ENCODE results near the gene ADAMTS7. TPM values are rescaled to one million over a fixed set of nuclear protein-coding genes. Genes with fewer than 3 reads are reported as not detected.
A peak's percentile ranks its signal among the peaks of the same experiment; 100 is the strongest.
"Not testable (repeated sequence)": the region's sequence is repeated elsewhere in the genome, so short reads cannot be mapped to it uniquely, and the experiment has no call there.

Gene ADAMTS7
- total and polyA plus RNA-seq, 4 donors, result 4.9 to 20.4 (median 10.6) TPM

DNA sequence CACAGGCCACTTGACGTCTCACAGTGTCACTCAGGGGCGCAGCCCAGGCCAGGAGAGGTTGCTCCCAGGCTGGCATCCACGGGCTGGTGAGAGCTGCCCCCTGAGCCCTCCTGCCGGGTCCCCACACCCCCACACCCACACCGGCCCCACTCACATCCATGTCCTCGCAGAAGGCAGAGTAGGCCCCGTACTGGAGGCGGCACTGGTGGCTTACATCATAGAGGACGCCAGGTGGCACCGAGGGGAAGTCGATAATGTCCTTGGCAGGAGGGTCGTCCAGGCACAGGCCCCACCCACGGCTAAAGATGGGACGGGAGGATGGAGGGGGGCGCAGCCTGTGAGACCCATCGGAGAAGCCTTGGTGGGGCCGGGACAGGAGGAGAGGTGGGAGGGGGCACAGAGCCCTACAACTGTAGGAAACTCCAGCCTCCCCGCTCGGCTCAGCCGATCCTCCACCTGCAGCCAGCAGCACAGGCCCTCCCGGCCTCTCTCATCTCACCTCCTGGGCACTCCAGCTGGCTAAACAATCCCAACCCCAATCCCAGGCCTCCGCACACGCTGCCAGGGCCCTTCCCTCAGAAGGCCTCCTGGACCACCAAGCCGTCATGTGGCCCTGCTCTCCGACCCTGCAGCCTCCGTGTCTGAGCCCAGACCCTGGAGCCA, 33.8 kb downstream of the ADAMTS7 start:
- not testable (repeated sequence) for H3K27ac ChIP-seq (ENCODE audit: low read depth, low read length); H3K4me3 ChIP-seq (ENCODE audit: low read depth, low read length); H3K4me1 ChIP-seq (ENCODE audit: control insufficient read depth, insufficient read depth, low read length); H3K9me3 ChIP-seq (ENCODE audit: control insufficient read depth, insufficient read depth, low read length); DNase-seq (ENCODE audit: low read depth in 4 of 6, low spot score in 6 of 6); H3K27me3 ChIP-seq (ENCODE audit: control insufficient read depth, insufficient read depth, low read length)
- H3K36me3 ChIP-seq (ENCODE audit: control insufficient read depth, insufficient read depth, low read length), result peaks cover 33% of the 10 kb centered on the region
- WGBS (ENCODE audit: insufficient coverage), result 70% methylated on average over 16 of the region's 26 CpGs

DNA sequence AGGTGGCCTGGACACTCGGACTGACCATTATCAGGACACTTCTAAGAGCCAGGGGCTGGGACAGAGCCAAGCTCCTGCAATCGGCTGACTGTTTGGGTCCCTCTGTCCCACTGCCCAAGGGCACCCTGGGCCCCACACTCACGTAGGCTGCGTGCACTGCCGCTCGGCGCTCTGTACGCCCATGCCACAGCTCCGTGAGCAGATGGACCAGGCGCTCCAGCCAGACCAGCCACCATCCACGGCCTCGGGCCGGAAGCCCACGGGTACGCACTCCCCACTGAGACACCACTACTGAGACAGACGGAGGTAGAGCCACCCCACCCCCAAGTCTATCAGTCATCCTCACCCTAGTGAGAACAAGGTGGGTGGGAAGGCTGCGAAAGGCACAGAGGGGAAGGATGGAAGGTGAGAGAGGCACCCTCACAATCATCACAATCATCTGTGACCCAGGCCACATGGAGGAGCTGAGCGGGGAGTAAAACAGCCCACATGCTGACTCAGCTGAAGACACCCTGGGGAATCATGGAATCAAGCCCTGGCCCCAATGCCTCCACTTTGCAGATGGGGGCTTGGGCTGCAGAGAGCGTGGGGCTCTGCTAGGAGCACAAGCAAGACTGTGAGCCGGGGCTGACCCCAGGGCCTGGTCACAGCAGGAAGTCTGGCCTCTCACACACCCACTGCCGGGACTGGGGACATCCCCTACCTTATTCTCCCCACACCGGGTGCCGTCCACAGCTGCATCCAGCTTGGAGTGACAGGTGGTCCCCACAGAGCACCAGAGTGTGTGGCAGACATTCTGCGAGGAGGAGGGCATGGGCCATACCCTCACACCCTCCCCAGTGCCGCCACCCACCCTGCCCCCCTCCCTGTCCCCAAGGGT, 35.0 kb downstream of the ADAMTS7 start:
- WGBS (ENCODE audit: insufficient coverage), result 90% methylated on average over 7 of the region's 25 CpGs
- not testable (repeated sequence) for H3K9me3 ChIP-seq (ENCODE audit: control insufficient read depth, insufficient read depth, low read length); DNase-seq (ENCODE audit: low read depth in 4 of 6, low spot score in 6 of 6); H3K27ac ChIP-seq (ENCODE audit: low read depth, low read length); H3K27me3 ChIP-seq (ENCODE audit: control insufficient read depth, insufficient read depth, low read length); H3K4me1 ChIP-seq (ENCODE audit: control insufficient read depth, insufficient read depth, low read length); H3K4me3 ChIP-seq (ENCODE audit: low read depth, low read length)
- peaks cover 35% of the 10 kb centered on the region for H3K36me3 ChIP-seq (ENCODE audit: control insufficient read depth, insufficient read depth, low read length)

DNA sequence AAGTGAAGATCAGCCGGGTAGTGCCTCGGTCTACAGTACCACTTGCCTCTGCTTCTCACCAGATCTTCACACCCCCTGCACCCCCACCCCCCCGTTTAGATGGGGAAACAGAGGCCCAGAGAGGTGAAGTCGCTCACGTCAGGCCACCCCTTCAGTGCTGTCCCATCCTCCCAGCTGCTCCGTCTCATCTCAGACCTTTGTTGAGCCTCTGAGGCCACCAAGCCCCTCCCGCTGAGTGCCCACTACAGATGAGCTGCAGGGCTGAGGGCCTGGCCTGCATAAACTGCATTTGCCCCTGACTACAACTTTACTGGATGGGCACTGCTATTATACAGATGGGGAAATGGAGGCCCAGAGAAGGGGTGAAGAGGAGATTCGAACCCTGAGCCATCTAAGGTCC, 35.8 kb downstream of the ADAMTS7 start:
- 95% methylated on average over 3 of the region's 8 CpGs for WGBS (ENCODE audit: insufficient coverage)
- no peak for DNase-seq (ENCODE audit: low read depth in 4 of 6, low spot score in 6 of 6)
- Histone ChIP-seq H3K36me3 (ENCODE audit: control insufficient read depth, insufficient read depth, low read length) (peaks cover 41% of the 10 kb centered on the region), H3K4me1 (ENCODE audit: control insufficient read depth, insufficient read depth, low read length) (peaks cover 9% of the 10 kb centered on the region), H3K27ac (ENCODE audit: low read depth, low read length) (no peak overlapping the region), H3K27me3 (ENCODE audit: control insufficient read depth, insufficient read depth, low read length) (no peaks in the 10 kb centered on the region), H3K9me3 (ENCODE audit: control insufficient read depth, insufficient read depth, low read length) (no peaks in the 10 kb centered on the region), H3K4me3 (ENCODE audit: low read depth, low read length) (no peak overlapping the region)

DNA sequence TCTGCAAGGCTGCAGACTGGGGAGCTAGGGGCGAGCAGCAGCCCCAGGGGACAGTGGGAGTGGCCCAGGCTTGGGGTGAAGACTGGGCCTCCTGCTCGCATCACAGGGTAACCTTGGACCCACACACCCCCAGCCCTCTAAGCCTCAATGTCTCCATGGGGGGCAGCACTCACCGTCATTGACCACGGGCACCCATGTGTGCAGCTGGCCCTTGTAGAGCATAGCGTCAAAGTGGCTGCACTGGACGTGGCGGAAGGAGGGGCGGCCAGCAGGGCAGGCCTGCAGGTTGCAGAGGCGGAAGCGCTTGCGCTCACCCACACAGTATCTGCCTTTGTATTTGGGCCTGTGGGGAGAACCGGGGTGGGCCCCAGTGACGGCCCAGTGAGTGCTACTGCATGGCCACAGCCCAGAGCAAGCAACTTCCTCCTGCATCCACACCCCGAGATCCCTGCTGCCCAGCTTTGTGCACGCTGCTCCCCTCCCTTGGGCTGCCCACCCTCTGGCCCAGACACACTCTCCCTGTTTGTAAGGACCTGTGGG, 36.7 kb downstream of the ADAMTS7 start:
- not testable (repeated sequence) for H3K4me1 ChIP-seq (ENCODE audit: control insufficient read depth, insufficient read depth, low read length); H3K9me3 ChIP-seq (ENCODE audit: control insufficient read depth, insufficient read depth, low read length); H3K27me3 ChIP-seq (ENCODE audit: control insufficient read depth, insufficient read depth, low read length); H3K4me3 ChIP-seq (ENCODE audit: low read depth, low read length); H3K27ac ChIP-seq (ENCODE audit: low read depth, low read length); DNase-seq (ENCODE audit: low read depth in 4 of 6, low spot score in 6 of 6)
- 80% methylated on average over 10 of the region's 15 CpGs for WGBS (ENCODE audit: insufficient coverage)
- H3K36me3 ChIP-seq (ENCODE audit: control insufficient read depth, insufficient read depth, low read length), result peaks cover 41% of the 10 kb centered on the region

DNA sequence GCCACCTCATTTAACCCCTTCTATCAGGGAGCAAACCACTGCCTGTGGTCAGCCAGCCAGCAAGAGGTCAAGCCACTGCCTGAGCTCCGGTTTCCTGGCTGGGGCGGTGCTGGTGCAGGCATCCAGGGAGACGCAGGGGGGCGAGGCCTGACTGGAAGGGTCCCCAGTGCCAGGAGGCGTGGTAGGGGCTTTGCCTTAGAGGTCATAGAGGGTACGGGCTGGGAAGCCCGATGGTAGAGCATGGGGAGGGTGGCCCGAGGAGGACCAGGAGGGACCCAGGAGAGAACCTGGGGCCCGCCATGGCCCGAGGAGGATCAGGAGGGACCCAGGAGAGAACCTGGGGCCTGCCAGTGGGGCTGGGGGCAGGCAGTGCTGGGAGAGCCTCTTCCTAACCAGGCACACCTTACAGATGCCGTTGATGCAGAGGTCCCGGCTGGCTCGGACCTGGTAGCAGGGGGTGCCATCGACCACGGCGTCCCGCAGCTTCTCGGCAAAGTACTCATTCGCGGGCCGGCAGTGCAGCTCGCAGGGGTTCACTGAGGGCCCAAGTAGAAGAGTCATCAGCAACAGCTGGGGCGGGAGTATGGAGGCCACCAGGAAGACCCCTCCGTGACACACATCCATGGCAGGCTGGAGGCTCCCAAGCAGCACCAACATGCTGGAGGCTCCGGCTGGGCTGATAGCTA, 37.4 kb downstream of the ADAMTS7 start:
- 94% methylated on average over 22 of the region's 25 CpGs for WGBS (ENCODE audit: insufficient coverage)
- H3K4me1 ChIP-seq (ENCODE audit: control insufficient read depth, insufficient read depth, low read length), result not testable (repeated sequence)

DNA sequence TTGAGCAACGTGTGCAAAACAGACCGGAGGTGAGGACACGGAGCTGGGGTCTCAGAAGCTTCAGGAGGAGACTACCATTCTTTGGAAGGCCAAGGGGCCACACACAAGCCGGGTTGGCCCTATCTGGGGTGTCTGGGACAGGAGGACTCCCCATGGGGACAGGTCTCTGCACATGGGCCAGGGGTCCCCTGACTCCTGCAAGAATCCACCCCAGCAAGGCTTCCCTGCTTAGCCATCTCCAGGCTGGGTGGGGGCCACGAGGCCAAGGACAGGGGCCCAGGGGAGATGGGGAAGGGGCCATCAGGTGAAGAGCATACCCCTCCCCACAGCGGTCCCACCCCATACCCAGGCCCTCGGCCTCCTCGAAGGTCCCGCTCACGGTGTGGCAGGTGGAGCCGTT, 38.5 kb downstream of the ADAMTS7 start:
- Histone ChIP-seq H3K27me3 (ENCODE audit: control insufficient read depth, insufficient read depth, low read length) (no peaks in the 10 kb centered on the region), H3K9me3 (ENCODE audit: control insufficient read depth, insufficient read depth, low read length) (no peaks in the 10 kb centered on the region), H3K4me3 (ENCODE audit: low read depth, low read length) (no peak overlapping the region), H3K27ac (ENCODE audit: low read depth, low read length) (no peak overlapping the region), H3K36me3 (ENCODE audit: control insufficient read depth, insufficient read depth, low read length) (peaks cover 33% of the 10 kb centered on the region), H3K4me1 (ENCODE audit: control insufficient read depth, insufficient read depth, low read length) (peaks cover 3% of the 10 kb centered on the region)
- DNase-seq (ENCODE audit: low read depth in 4 of 6, low spot score in 6 of 6), result no peak
- 88% methylated on average over 4 of the region's 11 CpGs for WGBS (ENCODE audit: insufficient coverage)

More for the DNA sequence above, 37.4 kb downstream of the ADAMTS7 start:
- not testable (repeated sequence) for H3K9me3 ChIP-seq (ENCODE audit: control insufficient read depth, insufficient read depth, low read length); H3K27ac ChIP-seq (ENCODE audit: low read depth, low read length); DNase-seq (ENCODE audit: low read depth in 4 of 6, low spot score in 6 of 6); H3K4me3 ChIP-seq (ENCODE audit: low read depth, low read length); H3K27me3 ChIP-seq (ENCODE audit: control insufficient read depth, insufficient read depth, low read length)
- peaks cover 41% of the 10 kb centered on the region for H3K36me3 ChIP-seq (ENCODE audit: control insufficient read depth, insufficient read depth, low read length)

DNA sequence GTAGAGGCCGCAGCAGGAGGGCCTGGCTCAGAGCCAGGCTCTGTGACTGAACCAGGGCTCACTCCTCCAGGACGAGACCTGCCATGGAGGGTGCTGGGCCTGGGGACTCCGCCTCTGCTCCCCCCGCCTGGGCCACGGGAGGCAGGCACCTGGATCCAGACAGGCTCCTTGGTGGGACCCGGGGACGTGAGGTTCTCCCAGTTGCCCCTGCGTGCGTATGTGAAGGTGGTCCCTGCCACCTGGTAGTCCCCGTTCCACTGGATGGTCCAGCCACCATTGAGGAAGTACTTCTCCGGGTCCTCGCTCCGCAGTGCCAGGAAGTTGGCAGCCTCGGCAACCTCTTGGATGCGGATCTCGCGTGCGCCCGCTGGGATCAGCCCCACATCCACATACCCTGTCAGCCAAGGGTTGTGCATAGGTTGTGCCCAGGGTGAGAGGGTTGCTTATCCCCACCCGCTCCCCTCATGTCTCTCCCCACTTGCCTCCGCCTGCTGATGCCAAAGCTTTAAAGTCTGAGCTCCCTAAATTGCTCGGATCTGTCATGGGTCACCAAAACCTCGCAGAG, 39.7 kb downstream of the ADAMTS7 start:
- H3K4me3 ChIP-seq (ENCODE audit: low read depth, low read length); H3K27ac ChIP-seq (ENCODE audit: low read depth, low read length); DNase-seq (ENCODE audit: low read depth in 4 of 6, low spot score in 6 of 6); H3K27me3 ChIP-seq (ENCODE audit: control insufficient read depth, insufficient read depth, low read length); H3K4me1 ChIP-seq (ENCODE audit: control insufficient read depth, insufficient read depth, low read length); H3K9me3 ChIP-seq (ENCODE audit: control insufficient read depth, insufficient read depth, low read length): not testable (repeated sequence)
- WGBS (ENCODE audit: insufficient coverage), result 94% methylated on average over 16 of the region's 23 CpGs
- H3K36me3 ChIP-seq (ENCODE audit: control insufficient read depth, insufficient read depth, low read length), result peaks cover 31% of the 10 kb centered on the region

DNA sequence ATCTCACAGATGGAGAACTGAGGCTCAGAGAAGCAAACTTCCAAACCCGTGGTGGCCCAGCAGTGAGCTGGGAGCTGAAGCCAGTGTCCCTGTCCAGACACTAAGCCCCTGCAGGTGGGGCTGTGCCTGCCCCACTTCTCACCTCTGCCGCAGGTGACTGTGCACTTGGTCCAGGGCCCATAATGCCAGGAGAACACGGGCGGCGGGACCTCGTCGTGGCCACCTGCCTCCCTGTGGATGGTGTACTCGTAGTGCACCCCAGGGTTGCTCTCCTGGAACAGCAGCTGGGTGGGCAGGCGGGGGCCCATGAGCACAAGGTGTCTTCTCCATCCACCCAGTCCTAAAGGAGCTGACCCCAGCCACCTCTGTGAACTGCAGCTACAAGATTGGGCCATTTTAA, 40.2 kb downstream of the ADAMTS7 start:
- not testable (repeated sequence) for H3K9me3 ChIP-seq (ENCODE audit: control insufficient read depth, insufficient read depth, low read length); H3K27ac ChIP-seq (ENCODE audit: low read depth, low read length); DNase-seq (ENCODE audit: low read depth in 4 of 6, low spot score in 6 of 6); H3K4me1 ChIP-seq (ENCODE audit: control insufficient read depth, insufficient read depth, low read length); H3K4me3 ChIP-seq (ENCODE audit: low read depth, low read length); H3K27me3 ChIP-seq (ENCODE audit: control insufficient read depth, insufficient read depth, low read length)
- 97% methylated on average over 9 of the region's 9 CpGs for WGBS (ENCODE audit: insufficient coverage)
- peaks cover 34% of the 10 kb centered on the region for H3K36me3 ChIP-seq (ENCODE audit: control insufficient read depth, insufficient read depth, low read length)

DNA sequence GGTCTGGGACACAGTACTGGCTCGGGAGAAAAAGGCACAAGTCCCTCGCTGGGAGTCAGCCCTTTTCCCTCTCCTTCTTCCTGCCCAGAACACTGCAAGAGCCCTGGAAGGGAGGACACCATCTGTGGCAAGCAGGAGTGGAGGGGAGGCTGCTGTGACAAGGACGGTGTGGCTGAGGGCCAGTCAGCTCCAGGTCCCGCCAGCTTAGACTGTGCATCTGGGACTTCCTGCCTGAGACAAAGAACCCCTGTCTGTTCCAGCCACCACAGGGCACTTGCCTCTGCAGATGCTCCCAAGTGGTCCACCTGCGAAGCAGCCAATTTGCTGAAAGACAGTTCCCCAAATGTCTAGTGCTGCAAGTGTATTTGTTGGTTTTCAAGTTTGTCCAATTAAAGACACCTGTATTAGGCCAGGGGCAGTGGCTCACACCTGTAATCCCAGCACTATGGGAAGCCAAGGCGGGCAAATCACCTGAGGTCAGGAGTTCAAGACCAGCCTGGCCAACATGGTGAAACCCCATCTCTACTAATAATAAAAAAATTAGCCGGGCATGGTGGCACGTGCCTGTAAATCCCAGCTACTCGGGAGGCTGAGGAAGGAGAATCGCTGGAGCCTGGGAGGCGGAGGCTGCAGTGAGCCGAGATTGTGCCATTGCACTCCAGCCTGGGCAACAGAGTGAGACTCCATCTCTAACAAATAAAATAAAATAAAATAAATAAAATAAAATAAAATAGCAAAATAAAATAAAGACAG, 41.6 kb downstream of the ADAMTS7 start:
- H3K9me3 ChIP-seq (ENCODE audit: control insufficient read depth, insufficient read depth, low read length); H3K27me3 ChIP-seq (ENCODE audit: control insufficient read depth, insufficient read depth, low read length); H3K4me3 ChIP-seq (ENCODE audit: low read depth, low read length); H3K27ac ChIP-seq (ENCODE audit: low read depth, low read length): not testable (repeated sequence)
- 77% methylated on average over 6 of the region's 12 CpGs for WGBS (ENCODE audit: insufficient coverage)
- Histone ChIP-seq H3K4me1 (ENCODE audit: control insufficient read depth, insufficient read depth, low read length) (peaks cover 15% of the 10 kb centered on the region), H3K36me3 (ENCODE audit: control insufficient read depth, insufficient read depth, low read length) (peaks cover 41% of the 10 kb centered on the region)
- DNase-seq (ENCODE audit: low read depth in 4 of 6, low spot score in 6 of 6), result peak in 2 of 6 donors; percentile 17 to 34

Data from spinal cord (tissue), 10 donors.